ENCODE data around the gene CDH8. TPM values are rescaled to one million over a fixed set of nuclear protein-coding genes. Genes with fewer than 3 reads are reported as not detected.

Gene CDH8
- total RNA-seq, 1 donor from 2014 or later, result 0.69 TPM

DNA sequence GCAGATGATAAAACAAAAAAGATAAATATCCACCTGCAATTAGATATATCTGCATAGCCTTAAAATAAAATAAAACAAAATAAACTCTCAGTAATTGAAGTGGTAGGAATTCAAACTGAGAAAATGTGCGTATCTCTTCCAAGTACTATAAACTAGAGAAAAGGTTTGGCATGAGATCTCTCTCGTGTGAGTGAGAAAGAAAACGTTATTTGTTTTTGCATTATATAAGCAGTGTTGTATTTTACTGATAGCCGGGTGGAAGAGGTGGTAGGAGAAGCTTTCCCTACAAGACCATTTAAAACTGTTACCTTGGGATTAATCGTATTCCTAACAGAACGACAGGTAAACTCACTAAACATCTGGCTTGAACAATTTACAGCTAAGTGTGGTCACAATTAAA is 15.6 kb downstream of the CDH8 start:
- CTCF ChIA-PET, result no interaction called here
- DNase-seq (no peak), ATAC-seq (ENCODE audit: low read depth) (no peak)
- no peaks in the 10 kb centered on the region for H3K36me3 Mint-ChIP-seq (ENCODE audit: low read depth)
- POLR2A ChIA-PET, result no interaction called here
- no peak for TF ChIP-seq CTCF (IDR thresholded peaks at IDR 0.05)
- no peak overlapping the region for H3K4me3 Mint-ChIP-seq
- no peaks in the 10 kb centered on the region for H3K4me1 Mint-ChIP-seq
- intact Hi-C loops (cut with micrococcal nuclease), result no loop called here
- H3K9me3 Mint-ChIP-seq, result peaks cover 2% of the 10 kb centered on the region
- H3K27ac Mint-ChIP-seq, result no peak overlapping the region
- H3K27me3 Mint-ChIP-seq, result no peaks in the 10 kb centered on the region

GRCh38 chr16:62019851-62020250 is 16.4 kb downstream of the CDH8 start:
- Mint-ChIP-seq H3K4me3 (no peak overlapping the region), H3K9me3 (peaks cover 2% of the 10 kb centered on the region), H3K4me1 (no peaks in the 10 kb centered on the region), H3K27ac (no peak overlapping the region), H3K27me3 (no peaks in the 10 kb centered on the region), H3K36me3 (ENCODE audit: low read depth) (no peaks in the 10 kb centered on the region)
- TF ChIP-seq CTCF (IDR thresholded peaks at IDR 0.05), result no peak
- DNase-seq (no peak), ATAC-seq (ENCODE audit: low read depth) (no peak)
- POLR2A ChIA-PET, result no interaction called here
- CTCF ChIA-PET, result no interaction called here
- intact Hi-C loops (cut with micrococcal nuclease), result no loop called here

DNA sequence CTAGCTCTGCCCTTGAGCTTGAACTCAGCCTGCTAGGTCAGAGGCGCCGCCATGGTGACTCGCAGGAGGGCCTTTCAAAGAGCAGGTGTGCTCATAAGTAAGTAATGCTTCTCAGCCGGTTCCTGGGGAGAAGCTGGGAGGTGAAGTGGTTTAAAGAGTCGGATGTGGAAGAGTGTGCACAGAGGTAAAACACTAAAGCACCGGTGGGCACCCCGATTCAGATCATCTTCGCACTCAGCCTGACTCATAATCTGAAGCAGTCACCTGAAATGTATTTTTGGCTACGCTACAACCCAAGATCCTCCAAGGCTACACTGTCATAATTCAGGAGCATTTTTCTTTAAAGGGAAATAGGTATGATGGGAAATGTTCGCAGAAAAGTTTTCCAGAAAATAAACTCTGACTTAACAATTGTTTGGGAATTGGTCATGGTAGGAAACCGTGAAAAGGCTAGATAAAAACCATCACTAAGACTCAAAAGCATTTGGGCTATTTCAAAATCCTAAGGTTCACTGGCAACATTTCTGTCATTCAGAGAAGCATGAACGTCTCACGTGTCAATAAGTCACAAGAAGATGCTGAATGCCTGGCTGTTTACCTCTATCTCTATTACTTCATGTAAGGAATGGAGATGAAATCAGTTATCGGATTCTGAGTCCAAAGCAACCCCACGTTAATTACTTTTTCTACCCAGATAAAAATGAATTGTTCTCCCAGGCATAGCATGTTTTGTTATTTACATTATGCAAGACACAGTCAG is 17.8 kb downstream of the CDH8 start:
- Mint-ChIP-seq H3K27me3 (no peaks in the 10 kb centered on the region), H3K36me3 (ENCODE audit: low read depth) (no peaks in the 10 kb centered on the region), H3K9me3 (no peaks in the 10 kb centered on the region), H3K27ac (no peak overlapping the region), H3K4me3 (no peak overlapping the region), H3K4me1 (no peaks in the 10 kb centered on the region)
- intact Hi-C loops (cut with micrococcal nuclease), result no loop called here
- ATAC-seq (ENCODE audit: low read depth) (no peak), DNase-seq (no peak)
- POLR2A ChIA-PET, result no interaction called here
- TF ChIP-seq CTCF (IDR thresholded peaks at IDR 0.05), result no peak
- CTCF ChIA-PET, result no interaction called here

DNA sequence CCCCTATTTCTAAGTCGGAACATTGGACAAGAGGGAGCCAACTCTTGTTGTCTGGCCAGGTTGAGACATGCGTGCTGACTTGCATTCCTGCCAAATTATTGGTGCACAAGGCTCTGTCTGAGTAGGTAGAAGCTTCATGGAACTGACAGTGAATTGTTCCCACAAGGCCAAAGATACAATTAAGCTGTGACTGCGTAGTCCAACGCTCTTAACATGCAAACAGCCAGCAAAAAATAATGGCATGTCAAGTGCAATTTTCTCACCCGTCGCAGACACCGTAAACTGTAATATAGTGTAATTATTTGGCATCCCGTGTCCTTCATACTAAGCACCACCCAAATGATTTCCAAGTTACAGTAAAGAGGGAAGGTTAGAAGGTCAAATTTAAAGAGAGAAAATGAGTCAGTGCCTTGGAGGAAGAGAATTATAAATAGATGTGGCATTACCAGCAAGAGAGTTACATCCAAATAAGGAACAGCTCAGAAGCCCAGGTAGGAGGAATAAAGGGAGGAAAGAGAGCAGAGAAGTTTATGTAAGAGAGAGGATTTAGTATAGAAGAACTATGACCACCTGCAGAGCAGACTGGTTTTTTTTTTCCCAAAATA is 21.8 kb downstream of the CDH8 start:
- intact Hi-C loops (cut with micrococcal nuclease), result no loop called here
- no peak for ATAC-seq (ENCODE audit: low read depth)
- H3K27ac Mint-ChIP-seq, result no peak overlapping the region
- H3K4me3 Mint-ChIP-seq, result no peak overlapping the region
- TF ChIP-seq CTCF (IDR thresholded peaks at IDR 0.05), result no peak
- H3K27me3 Mint-ChIP-seq, result no peaks in the 10 kb centered on the region
- ChIA-PET CTCF (no interaction called here), POLR2A (no interaction called here)
- no peaks in the 10 kb centered on the region for H3K4me1 Mint-ChIP-seq
- H3K9me3 Mint-ChIP-seq, result peaks cover 3% of the 10 kb centered on the region
- DNase-seq, result no peak
- H3K36me3 Mint-ChIP-seq (ENCODE audit: low read depth), result no peaks in the 10 kb centered on the region

GRCh38 chr16:62010186-62010585 is 26.1 kb downstream of the CDH8 start:
- no peak for ATAC-seq (ENCODE audit: low read depth)
- no peak for TF ChIP-seq CTCF (IDR thresholded peaks at IDR 0.05)
- POLR2A ChIA-PET, result no interaction called here
- Mint-ChIP-seq H3K4me1 (no peaks in the 10 kb centered on the region), H3K36me3 (ENCODE audit: low read depth) (no peaks in the 10 kb centered on the region), H3K4me3 (no peak overlapping the region), H3K27ac (no peak overlapping the region), H3K9me3 (peaks cover 5% of the 10 kb centered on the region), H3K27me3 (no peaks in the 10 kb centered on the region)
- no peak for DNase-seq
- CTCF ChIA-PET, result no interaction called here
- intact Hi-C loops (cut with micrococcal nuclease), result no loop called here
